Measurements from ENCODE around the gene GORAB.

GORAB gene

GRCh38 chr1:170601866-170602265 is 69.9 kb downstream of the GORAB start:
- H3K9me3 ChIP-seq (ENCODE audit: insufficient read depth, low read length): peaks cover 5% of the 10 kb centered on the region; the same call in 1 of the 2 replicates
- no peaks in the 10 kb centered on the region for H3K9me2 ChIP-seq (replicated peaks; ENCODE audit: insufficient read depth, low read length)
- H4K20me1 ChIP-seq (ENCODE audit: low read depth, low read length): no peaks in the 10 kb centered on the region
- no peak overlapping the region for H3K4me2 ChIP-seq (ENCODE audit: low read depth, low read length, poor library complexity, severe bottlenecking)
- H3K9ac ChIP-seq (ENCODE audit: low read length): no peak overlapping the region
- TF ChIP-seq CTCF (IDR thresholded peaks at IDR 0.05; ENCODE audit: insufficient read depth, low read length, poor library complexity, severe bottlenecking) (no peak), EZH2phosphoT487 (conservative IDR thresholded peaks at IDR 0.05; ENCODE audit: low read length) (no peak)
- H3K27ac ChIP-seq (ENCODE audit: low read depth, low read length): no peak overlapping the region
- H3F3A ChIP-seq (ENCODE audit: insufficient read depth): no peaks in the 10 kb centered on the region
- H3K4me3 ChIP-seq (ENCODE audit: insufficient read depth, low read length, poor library complexity, severe bottlenecking): no peak overlapping the region
- no peaks in the 10 kb centered on the region for H3K27me3 ChIP-seq (ENCODE audit: low read length)
- H2AFZ ChIP-seq (ENCODE audit: low read depth, low read length, severe bottlenecking): no peak overlapping the region
- no peaks in the 10 kb centered on the region for H3K79me2 ChIP-seq (ENCODE audit: insufficient read depth, low read length)
- no peaks in the 10 kb centered on the region for H3K36me3 ChIP-seq (ENCODE audit: low read length)

All from SU-DHL-6 (cell line).